Measurements from ENCODE around the gene RAC2. TPM values are rescaled to one million over a fixed set of nuclear protein-coding genes. Genes with fewer than 3 reads are reported as not detected.
A peak's percentile ranks its signal among the peaks of the same experiment; 100 is the strongest.

Gene RAC2
- total RNA-seq: 5.1 TPM
- long read RNA-seq, partial matches to known transcripts: 1 of 5 reads
- long read RNA-seq, other reads (novel, unspliced or antisense): 1 of 5 reads

DNA sequence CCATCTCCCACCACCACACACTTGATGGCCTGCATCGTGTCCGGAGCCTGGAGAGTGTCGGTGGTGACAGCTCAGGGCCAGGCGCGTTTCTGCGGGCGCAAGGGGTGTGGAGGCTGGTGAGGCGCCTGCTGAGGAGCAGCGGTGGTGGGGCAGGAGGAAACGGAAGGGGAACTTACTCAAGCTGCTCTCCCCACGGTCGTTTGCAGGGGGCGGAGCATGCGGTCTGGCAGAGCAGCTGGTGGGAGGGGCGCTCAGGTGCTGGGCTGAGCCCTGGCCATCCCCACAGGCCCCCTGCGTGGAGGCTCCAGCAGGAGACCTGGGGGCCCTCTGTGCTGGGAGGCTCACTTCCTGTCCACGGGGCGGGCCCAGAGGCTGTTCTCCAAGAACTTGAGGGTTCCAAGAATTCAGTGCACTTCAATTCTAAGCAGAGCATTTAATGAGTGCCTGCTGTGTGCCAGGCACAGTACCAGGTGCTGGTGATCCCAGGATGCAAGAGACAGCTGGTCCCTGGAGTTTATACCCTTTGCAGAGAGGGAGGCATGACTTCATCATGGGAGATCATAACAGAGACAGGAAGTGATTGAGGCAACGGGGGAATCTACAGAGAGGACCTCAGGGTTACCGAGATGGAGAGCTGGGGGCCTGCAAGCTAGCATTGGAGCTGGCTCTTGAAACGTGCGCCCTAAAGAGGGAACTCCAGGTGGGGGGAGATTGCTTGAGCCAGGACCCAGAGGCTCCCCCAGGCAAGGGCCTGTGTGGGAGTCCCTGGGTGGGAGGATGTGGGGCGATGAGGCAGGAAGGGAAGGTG is at the start of gene RAC2:
Gene RAC2, minus strand, starts transcription at position 156 of the 808 bp plus-strand sequence. Its CDS starts 121 bp downstream, at position 35.
- intact Hi-C loops (cut with DNase I): no loop called here
- DNase-seq (ENCODE audit: low spot score): peak; percentile 95

DNA sequence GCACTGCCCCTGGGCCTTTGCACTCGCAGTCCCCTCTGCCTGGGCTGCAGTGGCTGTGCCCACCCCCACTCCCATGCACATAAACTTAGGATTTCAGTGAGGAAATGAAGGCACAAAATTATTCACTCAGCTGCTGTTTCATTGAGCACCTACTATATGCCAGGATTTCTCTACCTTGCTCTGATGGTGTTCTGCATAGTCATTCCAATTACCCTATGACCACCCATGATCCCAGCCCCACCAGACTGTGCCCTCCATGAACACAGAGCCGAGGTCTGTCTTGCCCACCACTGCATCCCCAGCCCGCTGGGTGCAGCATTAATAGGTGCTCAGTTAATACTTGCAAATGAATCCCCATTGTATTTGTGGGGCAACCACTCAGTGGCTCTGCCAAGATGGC is 49.1 kb upstream of the RAC2 start:
- DNase-seq (ENCODE audit: low spot score): no peak

DNA sequence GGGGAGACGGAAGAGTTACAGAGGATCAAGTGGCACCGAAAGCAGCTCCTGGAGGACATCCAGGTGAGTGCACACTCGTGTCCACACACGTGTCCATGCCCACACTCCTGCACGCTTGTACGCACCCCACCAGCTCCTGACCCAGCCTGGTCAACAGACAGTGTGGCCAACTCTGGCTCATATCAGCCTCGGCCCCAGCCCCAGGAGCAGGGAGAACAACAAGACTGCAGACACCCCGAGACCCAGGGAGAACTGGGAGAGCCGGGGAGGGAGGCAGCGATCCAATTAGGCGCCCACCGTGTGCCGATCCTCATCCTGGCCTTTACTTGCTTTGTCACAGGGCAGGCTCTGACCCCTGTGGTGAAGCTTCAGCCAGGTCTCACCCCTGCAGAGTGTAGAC is 48.6 kb upstream of the RAC2 start:
- intact Hi-C loops (cut with DNase I): no loop called here
- DNase-seq (ENCODE audit: low spot score): no peak

More for the DNA sequence above, 49.1 kb upstream of the RAC2 start:
- intact Hi-C loops (cut with DNase I): no loop called here

DNA sequence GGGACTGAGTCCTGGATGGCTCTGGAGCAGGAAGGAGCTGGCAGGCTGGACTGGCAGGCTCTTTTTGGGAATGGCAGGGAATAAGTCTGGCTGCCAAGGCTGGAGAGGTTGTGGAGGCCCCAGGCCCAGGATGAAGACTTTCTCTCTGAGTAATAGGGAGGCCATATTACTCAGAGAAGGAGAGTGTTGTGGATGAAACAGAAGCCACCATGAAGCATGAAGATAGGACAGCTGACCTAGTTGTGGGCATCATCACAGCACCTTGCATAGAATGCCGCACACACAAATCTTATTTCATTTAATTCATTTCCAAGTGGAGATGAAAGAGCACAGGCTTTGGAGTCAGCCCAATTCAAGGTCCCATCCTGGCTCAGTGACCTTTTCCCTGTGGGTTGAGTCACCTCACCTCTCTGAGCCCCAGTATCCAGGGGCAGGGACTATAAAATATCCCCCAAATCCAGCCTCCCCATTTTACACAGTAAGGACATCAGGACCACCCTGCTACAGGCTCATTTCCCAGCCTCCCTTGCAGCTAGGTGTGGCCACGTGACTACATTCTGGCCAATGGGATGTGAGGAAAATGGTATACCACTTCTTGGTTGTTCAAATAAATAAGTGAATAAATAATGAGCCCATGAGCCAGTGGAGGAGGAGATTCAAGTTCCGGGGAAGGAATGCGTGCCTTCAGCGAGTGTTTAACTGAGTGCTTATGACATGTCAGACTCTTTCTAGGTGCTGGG is 47.7 kb upstream of the RAC2 start:
- DNase-seq (ENCODE audit: low spot score): no peak

DNA sequence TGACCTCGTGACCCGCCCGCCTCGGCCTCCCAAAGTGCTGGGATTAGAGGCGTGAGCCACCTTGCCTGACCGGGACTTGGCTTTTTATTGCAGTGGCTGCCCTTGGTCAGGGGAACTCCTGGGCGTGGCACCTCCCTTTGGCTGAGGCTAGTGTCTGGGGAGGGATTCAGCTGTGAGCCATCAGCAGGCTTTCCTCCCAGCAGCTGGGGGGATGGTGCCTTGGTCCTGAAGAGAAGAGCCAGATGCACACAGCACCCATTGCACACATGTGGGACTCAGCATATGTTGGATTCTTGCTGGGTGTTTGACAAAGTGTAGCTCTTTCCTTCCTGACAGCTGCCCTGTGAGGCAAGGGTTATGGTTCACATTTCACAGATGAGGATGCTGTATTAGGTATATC is 46.7 kb upstream of the RAC2 start:
- DNase-seq (ENCODE audit: low spot score): no peak
- intact Hi-C loops (cut with DNase I): no loop called here

More for the DNA sequence above, 47.7 kb upstream of the RAC2 start:
- intact Hi-C loops (cut with DNase I): no loop called here

DNA sequence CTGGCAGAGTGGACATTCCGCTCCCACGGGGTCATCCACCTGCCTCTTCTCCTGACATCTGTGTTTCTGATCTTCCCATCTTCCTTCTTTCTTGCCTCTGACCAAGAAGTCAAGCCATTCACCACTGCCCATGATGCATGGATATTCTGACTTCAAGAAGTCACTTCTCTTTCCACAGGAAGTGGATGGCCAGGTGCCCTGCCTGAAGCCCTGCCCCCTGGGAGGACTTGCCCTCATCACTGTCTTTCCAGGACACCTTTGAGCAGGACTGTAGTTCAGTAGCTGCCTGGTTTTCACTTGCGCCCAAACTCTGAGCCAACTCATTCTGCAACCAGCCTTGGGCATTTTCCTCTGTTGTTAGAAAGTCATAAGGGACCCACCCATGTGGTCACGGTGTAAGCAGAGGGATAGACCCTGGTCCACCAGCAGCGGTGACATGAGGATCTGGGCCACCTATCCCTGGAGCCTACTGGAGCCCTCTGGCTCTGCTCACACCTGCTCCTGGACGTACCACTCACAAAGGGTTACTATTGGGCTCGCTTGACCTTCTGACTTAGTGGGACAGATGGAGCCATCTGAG is 45.2 kb upstream of the RAC2 start:
- no peak for DNase-seq (ENCODE audit: low spot score)
- intact Hi-C loops (cut with DNase I): no loop called here

DNA sequence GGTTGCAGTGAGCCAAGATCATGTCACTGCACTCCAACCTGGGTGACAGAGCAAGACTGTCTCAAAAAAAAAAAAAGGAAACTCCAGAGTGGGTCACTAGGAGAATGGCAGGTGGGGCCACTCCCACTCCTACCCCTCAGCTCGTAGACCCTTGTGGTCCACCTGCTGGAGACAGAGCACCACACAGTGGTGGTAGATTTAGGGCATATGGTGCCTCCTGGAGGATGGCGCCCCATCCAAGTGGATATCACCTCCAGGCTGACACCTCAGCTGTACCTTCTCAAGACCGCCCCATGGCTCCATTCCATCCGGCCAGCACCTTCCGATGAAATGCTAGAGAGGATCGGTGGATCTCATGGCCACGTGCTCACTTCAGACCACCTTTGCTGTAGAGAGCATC is 44.5 kb upstream of the RAC2 start:
- no peak for DNase-seq (ENCODE audit: low spot score)
- intact Hi-C loops (cut with DNase I): no loop called here

DNA sequence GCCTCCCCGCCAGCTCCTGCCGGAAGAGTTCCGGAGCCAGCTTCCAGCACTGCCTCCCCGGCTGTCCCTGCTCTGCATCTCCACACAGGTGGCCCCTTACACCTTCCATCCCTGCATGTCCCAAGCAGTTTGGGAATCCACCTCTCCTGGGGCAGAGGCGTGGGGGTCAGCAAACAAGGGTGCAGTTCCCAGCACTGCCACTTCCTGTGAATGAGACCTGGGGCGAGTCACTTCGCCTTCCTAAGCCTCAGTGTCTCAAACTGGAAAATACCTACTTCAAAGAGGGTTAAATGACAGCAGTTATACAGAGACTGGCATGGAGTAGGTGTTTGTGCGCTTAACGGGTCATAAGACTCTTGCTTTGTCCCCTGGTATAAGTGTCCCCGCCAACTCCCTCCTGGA is 43.5 kb upstream of the RAC2 start:
- no peak for DNase-seq (ENCODE audit: low spot score)
- intact Hi-C loops (cut with DNase I): no loop called here

DNA sequence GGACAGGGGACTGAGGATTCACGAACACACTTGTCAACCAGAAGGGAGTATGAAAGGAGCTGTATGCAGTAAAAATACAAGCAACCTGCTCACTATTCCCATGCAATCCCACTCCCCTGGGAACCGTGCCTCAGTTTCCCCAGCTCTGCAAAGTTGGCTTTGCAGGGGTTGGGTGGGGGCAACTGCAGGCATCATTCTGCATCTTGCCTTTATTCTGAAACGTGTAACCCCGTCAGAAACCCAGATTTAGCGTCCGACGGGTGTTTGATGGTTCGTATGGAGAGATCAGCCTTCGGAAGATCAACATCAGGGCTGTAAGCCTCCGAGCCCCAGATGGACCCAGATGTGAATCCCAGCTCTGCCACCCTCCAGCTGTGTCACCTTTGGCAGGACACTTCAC is 41.9 kb upstream of the RAC2 start:
- no peak for DNase-seq (ENCODE audit: low spot score)
- intact Hi-C loops (cut with DNase I): no loop called here

DNA sequence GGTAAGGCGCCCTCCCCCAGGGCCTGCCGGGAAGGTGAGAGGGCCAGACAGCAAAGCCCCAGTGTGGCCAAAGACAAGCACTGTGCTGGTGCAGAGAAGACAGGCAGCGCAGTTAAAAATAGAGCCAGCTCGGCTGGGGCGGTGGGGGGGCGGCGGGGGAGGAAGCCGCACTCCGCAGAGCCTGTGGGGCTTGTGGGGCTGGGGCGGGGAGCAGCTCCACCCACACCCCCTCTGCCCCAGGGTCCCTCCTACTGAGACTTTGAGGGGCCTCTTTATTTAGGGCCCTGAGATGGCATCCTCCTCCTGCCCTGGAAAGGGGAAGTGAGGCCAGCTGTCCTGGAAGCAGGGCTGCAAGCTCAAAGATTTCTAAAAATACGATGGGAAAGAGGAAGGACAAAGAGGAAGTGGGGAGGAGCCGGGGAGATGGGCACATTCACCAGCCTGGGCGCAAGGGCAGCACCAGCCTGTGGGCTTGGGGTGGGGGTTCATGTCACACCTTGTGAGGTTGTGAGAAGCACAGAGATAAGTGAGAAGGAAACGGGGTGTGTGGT is 40.8 kb upstream of the RAC2 start:
- peak; percentile 92 for DNase-seq (ENCODE audit: low spot score)
- intact Hi-C loops (cut with DNase I): no loop called here

DNA sequence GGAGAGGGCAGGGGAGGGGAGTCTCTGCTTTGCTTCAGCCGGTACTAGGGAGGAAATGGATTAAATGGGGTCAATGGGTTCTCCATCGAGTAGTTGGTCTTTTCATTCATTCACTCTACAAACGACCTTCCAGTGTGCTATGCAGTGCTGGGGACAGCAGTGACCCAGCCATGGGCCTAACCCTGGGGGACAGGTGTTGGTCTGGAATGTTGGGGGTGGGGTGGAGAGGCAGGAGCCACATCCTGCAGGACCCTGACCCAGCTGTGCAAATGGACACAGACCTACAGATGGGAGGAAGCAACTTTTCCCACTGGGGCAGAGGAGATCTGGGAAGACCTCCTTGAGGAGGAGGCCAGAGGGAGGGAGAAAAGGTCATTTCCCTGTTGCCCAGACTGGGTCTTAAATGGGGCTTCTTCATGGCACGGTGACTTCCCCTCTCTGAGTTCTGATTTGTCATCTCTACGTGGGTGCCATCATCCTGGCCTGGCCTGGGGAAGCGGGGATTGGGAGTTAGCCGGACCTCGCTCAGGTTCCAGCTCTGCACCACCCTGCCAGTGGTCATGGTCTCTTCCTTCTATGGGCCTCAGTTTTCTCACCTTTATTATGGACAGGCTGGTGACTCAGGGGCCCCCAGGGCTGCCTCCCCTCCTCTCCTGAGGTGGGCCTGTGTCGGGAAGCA is 40.2 kb upstream of the RAC2 start:
- no peak for DNase-seq (ENCODE audit: low spot score)
- intact Hi-C loops (cut with DNase I): no loop called here

DNA sequence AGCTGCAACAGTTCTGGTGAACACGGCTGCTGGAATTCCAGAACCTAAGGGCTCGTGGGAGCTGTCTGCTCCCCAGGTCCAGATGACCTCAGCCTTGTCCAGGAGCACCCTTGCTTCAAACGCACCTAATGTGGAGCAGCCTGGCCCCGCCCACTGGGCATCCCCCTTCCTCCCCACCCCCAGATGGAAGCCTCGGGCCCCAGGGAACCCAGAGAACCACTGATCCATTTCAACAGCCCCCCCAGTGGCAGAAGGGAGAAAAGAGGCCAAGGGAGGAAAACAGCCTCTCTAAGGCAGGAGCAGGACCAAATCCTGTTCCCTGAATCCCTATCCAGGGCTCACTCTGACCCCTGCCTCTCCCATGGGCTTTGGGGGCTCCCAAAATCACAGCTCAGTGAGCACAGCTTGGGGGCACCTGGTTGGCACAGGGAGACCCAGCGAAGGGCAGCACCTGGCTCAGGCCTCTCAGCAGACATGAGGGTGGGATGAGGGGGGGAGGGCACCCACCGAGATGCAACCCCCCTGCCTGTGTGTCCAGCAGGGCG is 39.4 kb upstream of the RAC2 start:
- intact Hi-C loops (cut with DNase I): no loop called here
- no peak for DNase-seq (ENCODE audit: low spot score)

DNA sequence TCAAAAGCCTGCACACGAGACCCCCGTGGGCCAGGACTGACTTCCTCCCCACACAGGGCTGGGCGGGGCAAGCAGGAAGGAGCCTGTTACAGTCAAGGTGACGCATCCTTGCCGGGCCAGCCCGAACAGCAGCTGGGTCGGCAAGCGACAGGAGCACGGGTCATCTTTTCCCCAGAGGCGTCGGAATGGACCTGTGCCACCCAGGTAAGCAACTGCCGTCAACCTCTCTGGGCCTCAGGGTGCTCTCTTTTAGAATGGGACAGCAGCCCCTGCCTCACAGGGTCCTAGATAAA is 38.3 kb upstream of the RAC2 start, which contains the start of gene CYTH4:
Gene CYTH4, plus strand, starts transcription at position 124 of the 293 bp plus-strand sequence. Its CDS starts 62 bp downstream, at position 186.
- intact Hi-C loops (cut with DNase I): no loop called here
- peak; percentile 93 for DNase-seq (ENCODE audit: low spot score)

DNA sequence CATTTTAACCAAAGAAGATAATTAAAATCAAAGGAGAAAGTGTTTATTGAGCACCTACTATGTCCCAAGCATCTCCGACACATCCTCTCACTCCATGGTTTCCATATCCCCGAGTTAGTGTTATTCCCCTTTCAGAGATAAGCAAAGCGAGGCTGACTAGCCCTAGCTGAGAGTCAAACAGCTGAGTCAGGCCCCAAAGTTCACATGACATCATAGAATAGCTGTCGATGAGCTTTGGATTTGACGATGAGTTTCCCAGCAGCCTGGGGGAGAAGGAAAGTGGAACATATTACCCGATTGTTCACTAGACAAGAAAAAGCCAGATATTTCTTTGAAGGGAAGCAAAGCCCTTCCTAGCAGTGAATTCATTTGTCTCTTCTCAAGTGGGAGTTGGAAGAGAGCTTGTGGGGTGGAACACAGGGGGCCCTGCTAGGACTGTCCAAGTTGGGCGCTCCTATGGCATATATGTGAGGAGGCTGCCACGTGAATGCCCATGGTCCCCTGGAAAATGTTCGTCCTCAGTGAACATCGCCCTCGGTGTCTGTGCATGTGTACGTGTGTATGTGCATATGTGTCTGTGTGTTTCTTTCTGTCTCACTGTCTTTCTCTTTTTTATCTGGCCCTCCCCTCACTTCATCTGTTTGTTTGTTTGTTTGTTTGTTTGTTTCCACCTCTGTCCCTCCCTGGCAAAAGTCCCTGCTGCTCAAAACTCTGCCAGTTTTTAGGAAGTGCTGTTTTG is 37.7 kb upstream of the RAC2 start:
- DNase-seq (ENCODE audit: low spot score): no peak
- intact Hi-C loops (cut with DNase I): no loop called here

DNA sequence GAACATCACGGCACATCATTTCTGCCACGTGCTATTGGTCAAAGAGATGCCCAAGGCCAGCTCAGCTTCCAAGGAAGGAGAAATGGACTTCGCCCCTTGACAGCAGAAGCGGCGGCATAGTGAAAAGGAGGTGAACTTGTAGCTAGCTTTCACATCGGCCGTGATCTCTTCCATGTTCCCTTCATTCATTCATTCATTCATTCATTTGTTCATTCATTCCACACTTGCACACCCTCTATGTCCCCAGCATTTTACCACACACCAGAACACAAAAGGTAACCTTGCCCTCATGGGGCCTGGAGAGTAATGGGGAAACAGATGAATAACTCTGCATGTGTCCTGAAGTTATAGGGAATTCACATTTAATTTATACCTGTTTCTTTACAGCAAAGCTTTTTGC is 37.1 kb upstream of the RAC2 start:
- DNase-seq (ENCODE audit: low spot score): no peak
- intact Hi-C loops (cut with DNase I): no loop called here

DNA sequence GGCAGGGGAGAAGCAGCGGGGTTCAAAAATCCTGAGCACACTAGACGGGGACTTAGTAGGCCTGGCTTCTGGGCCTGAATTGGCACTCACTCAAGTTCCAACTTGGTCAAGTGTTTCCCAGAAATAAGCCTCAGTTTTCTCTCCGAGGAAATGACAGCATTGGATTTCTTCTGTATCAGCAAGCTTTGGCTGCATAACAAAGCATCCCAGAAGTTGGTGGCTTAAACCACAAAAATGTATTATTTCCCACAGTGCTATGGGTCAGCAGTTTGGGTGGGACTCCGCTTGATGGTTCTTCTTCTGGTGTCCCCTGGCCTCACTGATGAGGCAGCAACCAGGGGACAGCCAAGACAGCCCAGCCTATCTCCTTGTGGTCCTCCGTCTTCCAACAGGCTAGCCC is 36.6 kb upstream of the RAC2 start:
- intact Hi-C loops (cut with DNase I): no loop called here
- DNase-seq (ENCODE audit: low spot score): no peak

DNA sequence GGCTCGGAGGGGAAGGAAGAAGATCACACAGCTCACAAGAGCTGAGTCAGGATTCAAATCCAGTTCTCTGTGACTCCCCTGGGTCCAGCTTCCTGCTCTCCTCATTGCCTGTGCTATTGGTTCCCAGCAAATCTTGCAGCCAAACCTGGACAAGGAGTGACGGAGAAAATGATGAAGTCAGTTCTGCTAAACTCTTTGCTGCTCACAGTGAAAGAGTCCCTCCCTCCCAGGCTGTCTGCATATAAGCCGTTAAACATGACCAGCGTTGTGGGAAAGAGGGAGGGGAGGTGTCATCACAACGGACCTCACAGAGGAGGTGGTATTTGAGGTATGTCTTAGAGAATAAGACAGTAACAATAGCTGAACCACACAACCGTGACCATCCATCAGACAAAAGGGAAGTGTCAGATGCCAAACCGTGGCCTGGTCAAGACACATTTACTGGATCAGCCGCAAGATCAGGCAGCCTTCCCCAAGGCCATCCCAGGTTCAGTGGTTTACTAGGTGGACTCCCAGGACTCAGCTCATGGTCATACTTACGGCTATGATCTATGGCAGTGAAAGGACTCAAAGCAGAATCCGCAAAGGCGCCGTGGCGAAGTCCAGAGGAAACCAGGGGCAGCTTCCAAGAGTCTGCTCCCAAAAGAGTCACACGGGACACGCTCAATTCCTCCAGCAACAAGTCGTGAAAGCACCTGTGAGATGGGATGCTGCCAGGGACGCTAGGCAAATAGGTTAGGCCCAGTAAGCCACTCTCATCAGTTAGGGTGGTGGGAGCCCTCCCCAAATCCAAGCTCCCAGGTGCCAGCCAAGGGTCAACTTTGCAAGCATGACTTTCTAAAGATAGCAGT is 35.5 kb upstream of the RAC2 start:
- intact Hi-C loops (cut with DNase I): no loop called here

DNA sequence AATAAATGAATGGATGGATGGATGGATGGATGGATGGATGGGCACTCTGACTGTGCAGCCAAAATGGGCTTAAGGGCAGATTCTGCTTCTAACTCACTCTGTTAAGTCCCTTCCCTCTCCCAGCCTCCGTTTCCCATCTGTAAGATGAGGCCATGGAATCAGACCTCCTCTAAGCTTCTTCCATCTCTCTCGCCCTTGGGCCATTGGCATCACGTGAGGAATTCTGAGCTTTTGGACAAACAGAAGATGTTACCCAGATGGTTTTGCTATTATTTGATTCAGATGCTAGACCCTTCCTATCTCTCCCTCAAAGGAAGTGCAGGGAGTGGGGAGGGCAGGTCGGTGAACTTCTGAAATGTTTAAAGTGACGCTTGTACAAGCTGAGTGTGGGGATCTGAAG is 34.2 kb upstream of the RAC2 start:
- DNase-seq (ENCODE audit: low spot score): no peak
- intact Hi-C loops (cut with DNase I): no loop called here

More for the DNA sequence above, 35.5 kb upstream of the RAC2 start:
- no peak for DNase-seq (ENCODE audit: low spot score)
